ENCODE data around the gene SWSAP1.
"Not testable (repeated sequence)": the region's sequence is repeated elsewhere in the genome, so short reads cannot be mapped to it uniquely, and the experiment has no call there.

The SWSAP1 gene

GRCh38 chr19:11374433-11375142, at the start of gene SWSAP1:
TSS of gene SWSAP1 (plus strand) at chr19:11374666. CDS start at chr19:11374681, 15 bp downstream.
- DNase-seq = peak; percentile 96

- no peak for DNase-seq
Measured at GRCh38 chr19:11324748-11325389, 49.6 kb upstream of the SWSAP1 start.

GRCh38 chr19:11325544-11325943, 48.9 kb upstream of the SWSAP1 start:
- DNase-seq = no peak

- DNase-seq = no peak
Measured at GRCh38 chr19:11330127-11330526, 44.3 kb upstream of the SWSAP1 start.

DNA sequence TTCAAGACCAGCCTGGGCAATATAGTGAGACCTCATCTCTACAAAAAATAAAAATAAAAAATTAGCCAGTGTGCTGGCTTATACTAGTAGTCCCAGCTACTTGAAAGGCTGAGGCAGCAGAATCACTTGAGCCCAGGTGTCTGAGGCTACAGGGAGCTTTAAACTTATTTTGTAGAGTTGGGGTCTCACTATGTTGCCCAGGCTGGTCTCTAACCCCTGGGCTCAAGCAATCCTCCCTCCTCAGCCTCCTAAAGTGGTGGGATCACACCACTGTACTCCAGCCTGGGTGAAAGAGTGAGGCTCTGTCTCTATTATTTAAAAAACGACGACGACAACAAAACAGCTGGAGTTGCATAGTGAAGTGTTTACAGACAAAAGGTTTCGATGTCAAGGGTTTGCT, 43.0 kb upstream of the SWSAP1 start:
- DNase-seq = no peak

GRCh38 chr19:11332822-11333221, 41.6 kb upstream of the SWSAP1 start:
- no peak for DNase-seq

DNA sequence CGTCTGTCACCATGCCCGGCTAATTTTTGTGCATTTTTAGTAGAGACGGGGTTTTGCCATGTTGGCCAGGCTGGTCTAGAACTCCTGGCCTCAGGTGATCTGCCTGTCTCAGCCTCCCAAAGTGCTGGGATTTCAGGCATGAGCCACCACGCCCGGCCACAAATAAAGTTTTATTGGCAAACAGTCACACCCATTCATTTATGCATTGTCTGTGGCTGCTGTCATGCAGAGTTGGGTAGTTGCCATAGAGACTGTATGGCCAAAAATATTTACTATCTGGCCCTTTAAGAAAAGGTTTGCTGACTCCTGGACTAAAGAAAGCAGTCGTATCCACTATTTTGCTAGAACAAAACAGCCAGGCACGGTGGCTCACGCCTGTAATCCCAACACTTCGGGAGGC, 40.6 kb upstream of the SWSAP1 start:
- not testable (repeated sequence) for DNase-seq

- no peak for DNase-seq
Measured at GRCh38 chr19:11335449-11336146, 38.9 kb upstream of the SWSAP1 start.

GRCh38 chr19:11337080-11337479, 37.4 kb upstream of the SWSAP1 start:
- no peak for DNase-seq

GRCh38 chr19:11338121-11338520, 36.3 kb upstream of the SWSAP1 start:
- DNase-seq = no peak

- no peak for DNase-seq
Measured at GRCh38 chr19:11338569-11339253, 35.8 kb upstream of the SWSAP1 start.

DNA sequence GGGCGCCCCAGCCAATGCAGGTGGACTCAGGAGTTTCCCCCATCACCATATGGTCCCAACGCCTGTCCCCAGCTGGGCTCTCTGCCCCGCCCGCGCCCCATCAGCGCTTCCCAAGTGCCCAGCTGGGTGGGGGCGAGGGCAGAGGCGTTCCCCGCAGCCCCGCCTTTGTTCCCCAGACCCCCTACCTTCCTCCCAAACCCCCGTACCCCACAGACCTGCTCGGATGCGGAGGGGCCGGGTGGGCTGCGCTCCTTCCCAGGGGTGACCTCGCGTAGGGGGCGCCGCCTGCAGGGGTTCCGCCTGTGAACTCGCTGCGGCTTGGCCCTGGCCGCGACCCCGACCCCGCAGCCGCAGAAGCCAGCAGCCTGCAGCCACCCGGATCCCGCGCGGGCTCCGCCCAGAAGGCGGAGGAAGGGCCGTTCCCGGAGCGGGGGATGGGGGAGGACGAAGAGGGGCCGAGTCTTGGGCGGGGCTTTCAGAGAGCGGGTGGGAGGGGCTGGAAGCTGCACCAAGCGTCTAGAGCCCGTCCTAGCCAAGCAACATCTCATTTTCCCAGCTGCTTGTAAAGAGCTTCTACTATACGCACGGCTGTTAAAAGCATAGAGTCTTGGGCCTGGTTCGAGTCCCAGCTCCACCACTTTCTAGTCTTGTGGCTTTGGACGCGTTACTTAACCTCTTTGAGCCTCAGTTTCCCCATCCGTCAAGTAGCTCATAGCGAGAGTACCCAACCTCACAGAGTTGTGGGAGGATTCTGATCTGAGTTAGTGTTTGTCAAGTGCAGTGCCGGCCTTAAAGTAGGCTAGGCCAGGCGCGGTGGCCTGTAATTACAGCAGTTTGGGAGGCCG, 35.0 kb upstream of the SWSAP1 start, which contains the start of gene RAB3D:
RAB3D (minus strand) TSS at position 404 of the 845 bp plus-strand sequence. CDS start 2,258 bp downstream, outside the sequence.
- peak; percentile 72 for DNase-seq

DNA sequence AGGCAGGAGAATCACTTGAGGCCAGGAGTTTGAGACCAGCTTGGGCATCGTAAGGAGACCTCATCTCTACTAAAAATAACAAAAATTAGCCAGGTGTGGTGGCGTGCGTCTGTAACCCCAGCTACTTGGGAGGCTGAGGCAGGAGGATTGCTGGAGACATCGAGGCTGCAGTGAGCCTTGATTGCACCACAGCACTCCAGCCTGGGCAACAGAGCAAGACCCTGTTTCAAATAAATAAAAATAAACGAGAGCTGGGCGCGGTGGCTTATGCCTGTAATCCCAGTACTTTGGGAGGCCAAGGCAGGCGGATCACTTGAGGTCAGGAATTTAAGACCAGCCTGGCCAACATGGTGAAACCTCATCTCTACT, 34.4 kb upstream of the SWSAP1 start:
- not testable (repeated sequence) for DNase-seq

- no peak for DNase-seq
Measured at GRCh38 chr19:11342429-11342828, 32.0 kb upstream of the SWSAP1 start.

DNA sequence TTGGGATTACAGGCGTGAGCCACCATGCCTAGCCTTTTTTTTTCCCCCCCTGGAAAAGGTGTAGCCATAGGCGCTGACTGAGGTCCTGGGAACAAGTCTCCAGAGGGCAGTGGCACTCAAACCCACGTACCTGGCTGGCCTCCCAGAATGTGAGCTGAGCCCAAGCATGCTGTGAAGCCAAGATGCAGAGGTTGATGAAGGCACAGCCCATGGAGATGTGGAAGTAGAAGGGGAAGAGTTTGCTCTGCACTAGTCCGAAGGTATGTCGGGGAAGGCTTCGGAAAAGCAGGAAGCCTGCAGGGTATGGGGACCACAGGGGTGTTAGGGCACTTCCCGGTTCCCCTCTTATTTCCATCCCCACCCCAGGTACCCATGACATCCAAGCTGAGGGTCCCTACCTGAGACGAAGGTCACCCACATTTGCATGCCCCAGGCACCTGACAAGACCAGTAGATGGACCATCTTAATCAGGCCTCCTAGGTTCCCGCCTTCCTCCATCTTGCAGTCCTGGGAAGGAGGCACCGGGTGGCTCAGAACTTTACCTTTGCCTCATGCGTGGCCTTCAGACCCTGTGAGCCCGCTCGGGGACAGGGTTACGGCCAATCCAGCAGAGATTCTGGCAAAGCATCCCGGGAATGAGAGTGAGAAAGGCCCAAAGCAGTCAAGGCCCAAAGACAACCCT, 29.2 kb upstream of the SWSAP1 start:
- no peak for DNase-seq

DNA sequence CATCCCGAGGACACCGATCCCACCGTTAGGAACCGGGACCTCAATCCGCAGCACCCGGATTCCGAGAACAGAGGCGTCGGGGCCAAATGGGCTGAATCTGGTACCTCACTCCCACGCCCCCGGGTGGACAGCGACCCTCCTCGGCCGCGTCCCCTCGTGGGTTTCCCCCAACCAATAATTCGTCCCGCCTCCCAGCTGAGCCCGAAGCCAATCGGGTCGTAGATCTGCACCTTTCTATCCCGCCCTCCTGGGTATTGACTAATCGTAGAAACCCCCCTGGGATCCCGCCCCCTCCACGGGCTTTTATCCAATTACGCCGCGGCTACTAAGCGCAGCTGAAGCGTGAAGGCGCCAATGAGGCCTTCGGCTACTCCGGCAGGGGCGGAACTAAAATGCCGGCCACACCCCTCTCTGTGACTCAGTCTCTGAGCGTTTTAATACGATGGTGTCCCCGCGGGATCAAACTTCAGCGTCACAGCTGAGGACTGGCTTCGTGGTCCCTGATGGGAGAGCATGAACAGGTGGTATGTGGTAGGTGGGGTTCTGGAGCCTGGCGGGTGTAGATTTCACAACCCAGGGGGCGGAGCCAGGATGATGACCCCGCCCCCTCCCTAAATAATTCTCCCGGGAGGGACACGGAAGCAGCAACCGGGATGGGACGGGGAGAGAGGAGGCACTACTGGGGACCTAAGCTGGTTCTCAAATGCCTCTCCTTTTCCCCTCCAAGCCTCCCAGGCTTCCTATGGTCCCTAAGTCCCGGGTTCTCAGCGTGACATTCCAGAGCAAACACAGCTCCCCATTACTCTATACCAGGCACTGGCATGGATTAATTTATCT, 28.1 kb upstream of the SWSAP1 start, which contains the start of the genes CCDC159 and TMEM205:
CCDC159 (plus strand) TSS at position 416 of the 837 bp plus-strand sequence; CDS start at position 504, 88 bp downstream.
TMEM205 (minus strand) TSS at position 165 of the 837 bp plus-strand sequence. CDS start 649 bp downstream, outside the sequence.
- DNase-seq = peak; percentile 98

DNA sequence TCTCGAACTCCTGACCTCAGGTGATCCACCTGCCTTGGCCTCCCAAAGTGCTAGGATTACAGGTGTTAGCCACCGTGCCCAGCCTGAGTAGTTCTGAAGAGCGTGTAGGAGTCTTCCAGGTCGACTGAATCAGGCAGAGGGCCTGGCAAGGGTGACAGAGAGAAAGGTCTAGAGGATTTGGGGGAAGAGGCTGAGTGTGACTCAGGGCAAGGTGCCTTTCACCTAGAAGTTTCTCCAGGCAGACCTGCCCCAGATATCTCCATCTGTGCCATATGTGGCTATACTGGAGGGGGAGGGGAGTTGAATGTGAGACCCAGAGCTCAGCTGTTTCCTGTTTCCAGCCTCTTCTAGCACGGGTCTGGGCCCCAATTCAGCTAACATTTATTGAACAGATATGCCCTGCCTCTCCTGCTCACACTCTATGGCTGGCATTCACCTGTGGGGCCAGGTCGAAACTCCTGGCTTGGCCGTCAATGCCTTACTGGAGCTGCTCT, 26.9 kb upstream of the SWSAP1 start:
- no peak for DNase-seq

- no peak for DNase-seq
Measured at GRCh38 chr19:11349171-11349570, 25.3 kb upstream of the SWSAP1 start.

DNA sequence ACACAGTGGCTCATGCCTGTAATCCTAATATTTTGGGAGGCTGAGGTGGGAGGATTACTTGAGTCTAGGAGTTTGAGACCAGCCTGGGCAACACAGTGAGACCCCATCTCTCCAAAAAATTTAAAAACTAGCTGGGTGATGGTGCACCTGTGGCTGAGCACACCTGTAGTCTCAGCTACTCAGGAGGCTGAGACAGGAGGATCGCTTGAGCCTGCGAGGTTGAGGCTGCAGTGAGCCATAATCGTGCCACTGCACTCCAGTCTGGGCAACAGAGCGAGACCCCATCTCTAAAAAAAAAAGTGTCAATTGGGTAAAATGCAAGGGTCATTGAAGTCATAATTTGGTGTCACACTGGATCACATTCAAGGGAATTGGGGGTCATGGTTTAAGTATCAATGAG, 20.4 kb upstream of the SWSAP1 start:
- not testable (repeated sequence) for DNase-seq
